BE2C (cell line): ENCODE measurements around the gene PGA4.

Experiments used
- DNase-seq: peaks from one replicate; pipeline ENCODE4 v3.0.0-alpha.2; 2020
- H3K27me3 ChIP-seq: fragments of 250-450 bp; sonication (Bioruptor Pico); 2 replicates; pipeline ENCODE4 v1.5.1; 2020; ENCODE audit warnings: mild to moderate bottlenecking
- H3K36me3 ChIP-seq: fragments of 250-450 bp; sonication (Bioruptor Pico); 2 replicates; pipeline ENCODE4 v1.5.1; 2020; ENCODE audit warnings: mild to moderate bottlenecking
- H3K4me1 ChIP-seq: fragments of 250-450 bp; sonication (Bioruptor Pico); 2 replicates; pipeline ENCODE4 v1.5.1; 2020
- H3K4me3 ChIP-seq: 2 replicates; pipeline ENCODE4 v1.5.1; 2011; ENCODE audit warnings: low read depth, low read length
- H3K9me3 ChIP-seq: fragments of 250-450 bp; sonication (Bioruptor Pico); 2 replicates; pipeline ENCODE4 v1.5.1; 2020
- TF ChIP-seq, protein P1 (sequence below): IDR thresholded peaks from 2 replicates; pipeline ENCODE4 v1.5.1; 2012; ENCODE audit warnings: mild to moderate bottlenecking, low read depth, low read length

Gene PGA4

GRCh38 chr11:61258546-61258945 is 36.4 kb downstream of the PGA4 start:
- Histone ChIP-seq H3K9me3 (no peaks in the 10 kb centered on the region), H3K4me1 (no peaks in the 10 kb centered on the region), H3K36me3 (no peaks in the 10 kb centered on the region), H3K27me3 (no peaks in the 10 kb centered on the region), H3K4me3 (no peak overlapping the region)
- no peak for DNase-seq
- TF ChIP-seq, protein P1, sequence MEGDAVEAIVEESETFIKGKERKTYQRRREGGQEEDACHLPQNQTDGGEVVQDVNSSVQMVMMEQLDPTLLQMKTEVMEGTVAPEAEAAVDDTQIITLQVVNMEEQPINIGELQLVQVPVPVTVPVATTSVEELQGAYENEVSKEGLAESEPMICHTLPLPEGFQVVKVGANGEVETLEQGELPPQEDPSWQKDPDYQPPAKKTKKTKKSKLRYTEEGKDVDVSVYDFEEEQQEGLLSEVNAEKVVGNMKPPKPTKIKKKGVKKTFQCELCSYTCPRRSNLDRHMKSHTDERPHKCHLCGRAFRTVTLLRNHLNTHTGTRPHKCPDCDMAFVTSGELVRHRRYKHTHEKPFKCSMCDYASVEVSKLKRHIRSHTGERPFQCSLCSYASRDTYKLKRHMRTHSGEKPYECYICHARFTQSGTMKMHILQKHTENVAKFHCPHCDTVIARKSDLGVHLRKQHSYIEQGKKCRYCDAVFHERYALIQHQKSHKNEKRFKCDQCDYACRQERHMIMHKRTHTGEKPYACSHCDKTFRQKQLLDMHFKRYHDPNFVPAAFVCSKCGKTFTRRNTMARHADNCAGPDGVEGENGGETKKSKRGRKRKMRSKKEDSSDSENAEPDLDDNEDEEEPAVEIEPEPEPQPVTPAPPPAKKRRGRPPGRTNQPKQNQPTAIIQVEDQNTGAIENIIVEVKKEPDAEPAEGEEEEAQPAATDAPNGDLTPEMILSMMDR = no peak

DNA sequence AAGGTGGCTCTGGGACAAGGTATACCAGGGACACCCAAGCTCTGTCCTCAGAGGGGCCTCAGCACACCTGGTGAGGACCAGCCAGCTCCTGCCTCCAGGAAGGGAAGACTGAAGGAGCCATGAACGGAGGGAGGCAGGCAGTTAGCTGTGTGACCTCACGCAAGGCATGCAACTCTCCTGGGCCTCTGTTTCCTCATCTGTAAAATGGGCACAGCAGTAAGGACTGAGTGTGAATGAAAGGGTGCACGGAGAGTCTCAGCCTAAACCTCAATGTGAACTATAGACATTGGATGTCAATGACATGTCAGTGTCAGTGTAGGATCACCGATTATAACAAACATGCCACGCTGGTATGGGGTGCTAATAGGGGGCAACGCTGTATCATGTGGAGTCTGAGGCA is 37.2 kb downstream of the PGA4 start:
- H3K9me3 ChIP-seq = no peaks in the 10 kb centered on the region
- no peak overlapping the region for H3K4me3 ChIP-seq
- TF ChIP-seq, protein P1 = no peak
- no peak for DNase-seq
- no peaks in the 10 kb centered on the region for H3K36me3 ChIP-seq
- no peaks in the 10 kb centered on the region for H3K27me3 ChIP-seq
- no peaks in the 10 kb centered on the region for H3K4me1 ChIP-seq

DNA sequence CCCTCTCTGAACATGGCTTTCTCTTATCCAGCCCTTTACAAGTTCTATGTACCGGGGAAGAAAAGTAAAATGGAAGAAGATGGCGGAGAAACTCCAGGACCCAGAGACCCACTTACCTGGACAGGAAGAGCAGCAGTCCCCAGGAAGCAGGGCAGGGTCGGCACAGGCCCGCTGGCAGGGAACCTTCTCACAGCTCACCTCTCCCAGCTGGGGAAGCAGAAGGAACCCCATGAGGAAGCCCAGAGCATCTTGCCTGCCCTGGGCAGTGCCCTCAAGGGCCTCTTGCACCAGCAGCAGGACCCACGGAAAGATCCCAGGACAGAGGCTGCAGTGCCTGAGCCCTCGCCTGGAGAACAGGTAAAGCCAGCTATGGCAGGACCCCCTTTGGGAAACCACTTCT is 42.2 kb downstream of the PGA4 start:
- H3K4me3 ChIP-seq = no peak overlapping the region
- DNase-seq = no peak
- H3K27me3 ChIP-seq = no peaks in the 10 kb centered on the region
- no peaks in the 10 kb centered on the region for H3K9me3 ChIP-seq
- TF ChIP-seq, protein P1 = no peak
- no peaks in the 10 kb centered on the region for H3K4me1 ChIP-seq
- no peaks in the 10 kb centered on the region for H3K36me3 ChIP-seq

- H3K9me3 ChIP-seq = no peaks in the 10 kb centered on the region
- TF ChIP-seq, protein P1 = no peak
- no peaks in the 10 kb centered on the region for H3K4me1 ChIP-seq
- no peaks in the 10 kb centered on the region for H3K36me3 ChIP-seq
- no peak for DNase-seq
- no peaks in the 10 kb centered on the region for H3K27me3 ChIP-seq
- H3K4me3 ChIP-seq = no peak overlapping the region
Observed at GRCh38 chr11:61264795-61265194, 42.6 kb downstream of the PGA4 start.

DNA sequence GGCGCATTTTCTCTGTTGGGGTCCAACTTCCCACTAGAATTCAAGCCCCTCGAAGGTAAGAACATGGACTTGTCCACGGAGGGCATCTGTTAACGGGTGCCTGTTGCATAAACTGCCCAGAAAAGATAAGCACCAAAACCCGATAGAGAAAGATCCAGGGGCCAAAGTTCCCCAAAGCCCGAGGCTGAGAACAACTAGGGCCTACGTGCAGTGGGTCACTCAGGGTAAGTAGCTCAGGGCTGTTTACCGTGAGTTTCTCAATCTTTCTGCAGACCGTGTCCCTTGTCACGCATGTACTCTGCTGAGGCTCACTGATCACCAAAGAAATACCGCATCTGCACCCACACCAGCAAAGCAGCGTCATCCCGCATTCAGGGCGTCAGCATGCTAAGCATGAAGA is 43.2 kb downstream of the PGA4 start:
- Histone ChIP-seq H3K27me3 (no peaks in the 10 kb centered on the region), H3K4me1 (no peaks in the 10 kb centered on the region), H3K36me3 (no peaks in the 10 kb centered on the region), H3K4me3 (no peak overlapping the region), H3K9me3 (no peaks in the 10 kb centered on the region)
- DNase-seq = no peak
- TF ChIP-seq, protein P1 = no peak

- no peaks in the 10 kb centered on the region for H3K36me3 ChIP-seq
- no peaks in the 10 kb centered on the region for H3K4me1 ChIP-seq
- no peak for DNase-seq
- TF ChIP-seq, protein P1 = no peak
- H3K4me3 ChIP-seq = no peak overlapping the region
- no peaks in the 10 kb centered on the region for H3K9me3 ChIP-seq
- H3K27me3 ChIP-seq = no peaks in the 10 kb centered on the region
Observed at GRCh38 chr11:61266602-61267001, 44.5 kb downstream of the PGA4 start.
